ENCODE measurements around the gene IL36RN. TPM values are rescaled to one million over a fixed set of nuclear protein-coding genes. Genes with fewer than 3 reads are reported as not detected.

Gene IL36RN
- total RNA-seq, 1 donor from 2014 or later = 0.85 TPM

DNA sequence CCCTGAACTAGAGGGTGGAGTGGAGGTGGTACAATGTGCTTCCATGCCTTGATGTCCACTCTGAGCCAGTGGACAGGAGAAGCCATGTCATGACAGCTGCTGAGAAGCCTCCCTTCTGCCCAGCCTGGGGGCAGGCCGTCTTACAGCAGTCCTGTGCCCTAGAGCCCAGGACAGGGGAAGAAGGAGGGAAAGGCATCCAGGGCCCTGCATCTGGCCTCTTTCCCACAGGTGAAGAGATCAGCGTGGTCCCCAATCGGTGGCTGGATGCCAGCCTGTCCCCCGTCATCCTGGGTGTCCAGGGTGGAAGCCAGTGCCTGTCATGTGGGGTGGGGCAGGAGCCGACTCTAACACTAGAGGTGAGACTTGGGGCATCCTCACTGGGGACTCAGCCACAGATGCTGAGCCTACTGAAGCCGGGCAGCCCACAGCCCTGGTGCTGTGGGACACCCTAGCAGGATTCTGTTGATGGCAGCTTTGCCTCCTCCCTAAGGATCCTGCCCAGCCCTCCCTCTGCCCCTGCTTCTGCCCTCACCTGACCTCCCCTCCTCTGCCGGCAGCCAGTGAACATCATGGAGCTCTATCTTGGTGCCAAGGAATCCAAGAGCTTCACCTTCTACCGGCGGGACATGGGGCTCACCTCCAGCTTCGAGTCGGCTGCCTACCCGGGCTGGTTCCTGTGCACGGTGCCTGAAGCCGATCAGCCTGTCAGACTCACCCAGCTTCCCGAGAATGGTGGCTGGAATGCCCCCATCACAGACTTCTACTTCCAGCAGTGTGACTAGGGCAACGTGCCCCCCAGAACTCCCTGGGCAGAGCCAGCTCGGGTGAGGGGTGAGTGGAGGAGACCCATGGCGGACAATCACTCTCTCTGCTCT is 3.1 kb downstream of the IL36RN start:
- Mint-ChIP-seq H3K27me3 (ENCODE audit: low read depth) (peaks cover 16% of the 10 kb centered on the region), H3K9me3 (peaks cover 18% of the 10 kb centered on the region), H3K4me3 (no peak overlapping the region), H3K27ac (no peak overlapping the region), H3K4me1 (peaks cover 13% of the 10 kb centered on the region), H3K36me3 (no peaks in the 10 kb centered on the region)
- no peak for DNase-seq (ENCODE audit: low spot score in 2 of 2, unreplicated experiment in 2 of 2)
- TF ChIP-seq, protein P1, sequence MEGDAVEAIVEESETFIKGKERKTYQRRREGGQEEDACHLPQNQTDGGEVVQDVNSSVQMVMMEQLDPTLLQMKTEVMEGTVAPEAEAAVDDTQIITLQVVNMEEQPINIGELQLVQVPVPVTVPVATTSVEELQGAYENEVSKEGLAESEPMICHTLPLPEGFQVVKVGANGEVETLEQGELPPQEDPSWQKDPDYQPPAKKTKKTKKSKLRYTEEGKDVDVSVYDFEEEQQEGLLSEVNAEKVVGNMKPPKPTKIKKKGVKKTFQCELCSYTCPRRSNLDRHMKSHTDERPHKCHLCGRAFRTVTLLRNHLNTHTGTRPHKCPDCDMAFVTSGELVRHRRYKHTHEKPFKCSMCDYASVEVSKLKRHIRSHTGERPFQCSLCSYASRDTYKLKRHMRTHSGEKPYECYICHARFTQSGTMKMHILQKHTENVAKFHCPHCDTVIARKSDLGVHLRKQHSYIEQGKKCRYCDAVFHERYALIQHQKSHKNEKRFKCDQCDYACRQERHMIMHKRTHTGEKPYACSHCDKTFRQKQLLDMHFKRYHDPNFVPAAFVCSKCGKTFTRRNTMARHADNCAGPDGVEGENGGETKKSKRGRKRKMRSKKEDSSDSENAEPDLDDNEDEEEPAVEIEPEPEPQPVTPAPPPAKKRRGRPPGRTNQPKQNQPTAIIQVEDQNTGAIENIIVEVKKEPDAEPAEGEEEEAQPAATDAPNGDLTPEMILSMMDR (IDR thresholded peaks at IDR 0.05; ENCODE audit: unreplicated experiment) = no peak

DNA sequence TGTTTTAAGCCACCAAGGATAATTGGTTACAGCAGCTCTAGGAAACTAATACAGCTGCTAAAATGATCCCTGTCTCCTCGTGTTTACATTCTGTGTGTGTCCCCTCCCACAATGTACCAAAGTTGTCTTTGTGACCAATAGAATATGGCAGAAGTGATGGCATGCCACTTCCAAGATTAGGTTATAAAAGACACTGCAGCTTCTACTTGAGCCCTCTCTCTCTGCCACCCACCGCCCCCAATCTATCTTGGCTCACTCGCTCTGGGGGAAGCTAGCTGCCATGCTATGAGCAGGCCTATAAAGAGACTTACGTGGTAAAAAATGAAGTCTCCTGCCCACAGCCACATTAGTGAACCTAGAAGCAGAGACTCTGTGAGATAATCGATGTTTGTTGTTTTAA is 5.3 kb downstream of the IL36RN start:
- Mint-ChIP-seq H3K9me3 (peaks cover 24% of the 10 kb centered on the region), H3K4me3 (no peak overlapping the region), H3K4me1 (peaks cover 8% of the 10 kb centered on the region), H3K27me3 (ENCODE audit: low read depth) (peaks cover 18% of the 10 kb centered on the region), H3K27ac (no peak overlapping the region), H3K36me3 (no peaks in the 10 kb centered on the region)
- TF ChIP-seq, protein P1 (IDR thresholded peaks at IDR 0.05; ENCODE audit: unreplicated experiment) = no peak
- DNase-seq (ENCODE audit: low spot score in 2 of 2, unreplicated experiment in 2 of 2) = no peak

DNA sequence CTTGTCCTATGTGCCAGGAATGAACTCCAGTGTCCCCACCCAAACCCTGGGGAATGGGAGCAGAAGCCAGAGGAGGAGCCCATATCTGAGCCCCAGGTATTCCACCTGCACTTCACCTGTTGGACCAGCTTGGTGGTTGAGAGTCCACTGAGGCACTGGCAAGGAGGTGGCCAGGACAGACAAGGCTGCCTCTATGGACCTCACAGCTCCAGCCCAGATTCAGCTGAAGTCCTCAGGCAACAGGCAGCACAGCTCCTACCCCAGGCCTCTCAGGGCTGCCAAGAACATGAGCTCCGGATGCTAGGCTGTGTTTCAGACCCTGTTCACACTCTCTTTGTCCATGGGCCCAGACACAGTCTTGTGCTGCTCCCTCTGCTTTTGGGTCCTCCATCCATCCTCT is 5.9 kb downstream of the IL36RN start:
- TF ChIP-seq, protein P1 (IDR thresholded peaks at IDR 0.05; ENCODE audit: unreplicated experiment) = no peak
- peaks cover 19% of the 10 kb centered on the region for H3K27me3 Mint-ChIP-seq (ENCODE audit: low read depth)

DNA sequence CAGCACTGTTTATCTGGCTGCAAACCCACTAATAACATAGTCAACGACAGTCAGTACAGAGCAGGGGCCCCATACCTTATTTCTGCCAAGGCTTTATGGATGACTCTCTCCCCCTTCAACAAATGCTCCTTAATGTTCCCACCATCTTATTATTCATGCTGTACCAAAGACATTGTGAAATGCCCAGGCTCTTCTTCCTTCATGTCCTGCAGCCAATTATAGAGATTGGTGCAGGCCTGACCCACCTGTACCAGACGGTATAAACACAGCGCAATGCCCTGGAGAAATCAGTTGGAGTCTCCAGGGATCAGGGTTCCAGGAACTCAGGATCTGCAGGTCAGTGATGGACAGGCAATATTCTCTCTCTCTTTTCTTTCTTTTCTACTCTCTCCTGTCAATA is 8.7 kb downstream of the IL36RN start, which contains the start of gene IL1F10:
Gene IL1F10 (plus strand): TSS at position 290 of the 400 bp plus-strand sequence. CDS start 4,769 bp downstream, outside the sequence.
- peaks cover 15% of the 10 kb centered on the region for H3K27me3 Mint-ChIP-seq (ENCODE audit: low read depth)
- H3K4me1 Mint-ChIP-seq = peaks cover 12% of the 10 kb centered on the region
- H3K9me3 Mint-ChIP-seq = peaks cover 24% of the 10 kb centered on the region
- no peaks in the 10 kb centered on the region for H3K36me3 Mint-ChIP-seq
- no peak within 1 kb of the TSS for H3K4me3 Mint-ChIP-seq
- TF ChIP-seq, protein P1 (IDR thresholded peaks at IDR 0.05; ENCODE audit: unreplicated experiment) = no peak
- no peak within 1 kb of the TSS for H3K27ac Mint-ChIP-seq
- no peak for DNase-seq (ENCODE audit: low spot score in 2 of 2, unreplicated experiment in 2 of 2)

More for the DNA sequence above, 5.9 kb downstream of the IL36RN start:
- no peaks in the 10 kb centered on the region for H3K36me3 Mint-ChIP-seq
- H3K27ac Mint-ChIP-seq = no peak overlapping the region
- DNase-seq (ENCODE audit: low spot score in 2 of 2, unreplicated experiment in 2 of 2) = no peak
- peaks cover 24% of the 10 kb centered on the region for H3K9me3 Mint-ChIP-seq
- no peak overlapping the region for H3K4me3 Mint-ChIP-seq
- H3K4me1 Mint-ChIP-seq = peaks cover 12% of the 10 kb centered on the region

DNA sequence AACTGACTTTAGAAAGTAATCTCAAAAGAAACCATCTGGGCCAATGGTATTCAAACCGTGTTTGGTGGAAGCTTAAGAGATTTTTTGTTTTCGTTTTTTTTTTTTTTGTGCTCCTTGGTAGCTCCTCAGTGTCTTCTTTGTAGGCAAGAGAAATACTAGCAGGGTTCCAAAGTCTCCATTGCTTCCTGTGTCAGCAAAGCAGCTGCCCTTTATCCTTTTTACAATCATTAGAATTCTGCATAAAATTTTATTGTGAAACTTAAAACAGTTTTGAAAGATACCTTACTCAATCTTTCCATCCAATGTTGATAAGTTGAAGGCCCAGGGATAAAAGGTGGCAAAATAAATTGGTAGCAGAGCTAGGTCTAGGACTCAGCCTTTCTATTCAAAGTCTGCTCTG is 9.3 kb downstream of the IL36RN start:
- H3K9me3 Mint-ChIP-seq = peaks cover 24% of the 10 kb centered on the region
- no peak overlapping the region for H3K27ac Mint-ChIP-seq
- H3K27me3 Mint-ChIP-seq (ENCODE audit: low read depth) = peaks cover 13% of the 10 kb centered on the region
- no peak overlapping the region for H3K4me3 Mint-ChIP-seq
- TF ChIP-seq, protein P1 (IDR thresholded peaks at IDR 0.05; ENCODE audit: unreplicated experiment) = no peak
- H3K4me1 Mint-ChIP-seq = peaks cover 12% of the 10 kb centered on the region
- no peaks in the 10 kb centered on the region for H3K36me3 Mint-ChIP-seq
- no peak for DNase-seq (ENCODE audit: low spot score in 2 of 2, unreplicated experiment in 2 of 2)

Data from mesothelial cell of epicardium (in vitro differentiated cells).